ENCODE data around the gene TIAL1. TPM values are rescaled to one million over a fixed set of nuclear protein-coding genes. Genes with fewer than 3 reads are reported as not detected.

The TIAL1 gene
- total and polyA plus RNA-seq, 5 donors from 2014 or later = 9.2 to 205 (median 12.4) TPM

DNA sequence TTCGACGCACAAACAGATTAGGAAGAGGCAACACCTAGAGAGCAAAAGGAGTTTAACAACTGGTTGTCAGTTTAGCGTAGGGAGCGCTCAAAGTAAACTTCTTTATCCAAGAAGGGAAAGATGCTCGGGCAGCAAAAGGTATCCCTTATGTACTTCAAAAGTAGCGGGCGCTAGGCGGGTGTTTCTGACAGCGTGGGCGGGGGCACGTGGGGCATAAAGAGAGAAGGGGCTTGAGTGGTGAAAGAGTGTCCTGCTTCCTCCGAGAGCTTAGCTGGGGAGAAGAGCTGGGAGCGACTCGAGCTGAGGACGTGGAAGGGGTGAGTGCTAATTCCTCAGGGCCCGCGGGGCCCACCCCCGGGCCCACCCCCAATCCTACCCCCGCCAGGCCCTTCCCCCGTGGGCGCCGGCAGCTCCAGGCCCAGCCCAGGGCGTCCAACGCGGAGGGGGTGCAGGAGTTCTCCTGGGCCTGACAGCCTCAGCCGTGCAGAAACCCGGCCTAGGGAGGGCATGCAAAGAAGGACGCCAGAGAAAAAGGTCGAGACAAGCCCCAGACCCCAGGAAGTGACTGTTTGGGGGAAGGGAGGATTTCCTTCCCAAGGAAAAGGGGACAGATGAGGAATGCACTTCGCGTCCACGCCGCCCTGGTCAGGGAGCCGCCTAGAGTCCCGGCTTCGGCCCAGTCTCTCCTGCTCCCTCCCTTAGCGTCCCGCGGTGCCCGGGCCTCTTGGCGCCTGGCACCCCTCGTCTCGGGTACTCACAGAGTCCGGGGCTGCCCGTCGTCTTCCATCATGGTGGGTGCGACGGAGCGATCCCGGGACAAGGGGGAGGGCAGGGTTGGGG lies 868 bp downstream of the TIAL1 start:
- H3K27ac Mint-ChIP-seq = peak overlapping the region; percentile 92 to 100 (median 96)

DNA sequence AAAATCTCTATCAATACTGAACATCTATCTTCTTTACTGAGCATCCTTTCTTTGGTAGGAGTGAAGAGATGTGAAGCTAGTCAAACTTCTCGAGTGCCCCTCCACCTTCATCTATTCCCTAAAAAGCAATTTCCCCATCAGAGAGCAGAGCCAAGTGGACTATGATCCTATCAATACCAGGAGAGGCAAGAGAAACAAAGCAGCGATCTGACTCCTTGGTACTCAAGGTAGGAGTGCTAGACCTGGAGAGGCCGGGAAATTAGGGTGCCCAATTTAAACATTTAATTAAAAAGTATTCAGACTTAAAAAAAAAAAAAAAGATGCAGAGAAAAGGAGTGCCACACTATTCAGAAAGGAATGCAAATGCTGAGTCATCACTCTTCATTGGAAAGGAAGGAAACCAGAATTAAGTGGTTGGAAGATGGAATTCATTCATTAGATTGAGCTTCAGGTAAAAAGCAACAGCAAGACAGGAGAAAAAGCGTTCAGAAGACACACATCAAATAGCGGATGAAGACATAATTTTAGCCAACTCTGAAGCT lies 1.6 kb downstream of the TIAL1 start:
- Mint-ChIP-seq H3K27me3 (peaks cover 6% of the 10 kb centered on the region), H3K9me3 (no peaks in the 10 kb centered on the region), H3K27ac (peak overlapping the region; percentile 87 to 96 (median 92)), H3K4me3 (peak overlapping the region; percentile 97 to 100 (median 100)), H3K36me3 (peaks cover 9% of the 10 kb centered on the region), H3K4me1 (peaks cover 43 to 70% (median 60%) of the 10 kb centered on the region in 4 donors)
- DNase-seq (no peak), ATAC-seq (ENCODE audit: low read depth in 2 of 2) (no peak)
- H3K27me3 ChIP-seq (ENCODE audit: control insufficient read depth, insufficient read depth, low read length) = no peaks in the 10 kb centered on the region
- H3K4me3 ChIP-seq (ENCODE audit: low read depth, low read length) = peak overlapping the region; percentile 93
- no peaks in the 10 kb centered on the region for H3K9me3 ChIP-seq (ENCODE audit: control insufficient read depth in 2 of 2, low read length in 2 of 2)
- H3K36me3 ChIP-seq (ENCODE audit: control insufficient read depth, insufficient read depth, low read length) = peaks cover 4% of the 10 kb centered on the region
- H3K4me1 ChIP-seq (ENCODE audit: control insufficient read depth, insufficient read depth, low read length, poor library complexity, severe bottlenecking) = peaks cover 40% of the 10 kb centered on the region
- peak overlapping the region; percentile 97 for H3K27ac ChIP-seq (ENCODE audit: insufficient read depth, low read length, poor library complexity, severe bottlenecking)

More for the DNA sequence above, 868 bp downstream of the TIAL1 start:
- DNase-seq (peak; percentile 44 to 58 (median 48)), ATAC-seq (ENCODE audit: low read depth in 2 of 2) (peak; percentile 1 to 2)
- H3K4me1 Mint-ChIP-seq = peaks cover 43 to 68% (median 59%) of the 10 kb centered on the region in 4 donors
- H3K9me3 Mint-ChIP-seq = no peaks in the 10 kb centered on the region
- no peaks in the 10 kb centered on the region for H3K27me3 ChIP-seq (ENCODE audit: control insufficient read depth, insufficient read depth, low read length)
- H3K4me1 ChIP-seq (ENCODE audit: control insufficient read depth, insufficient read depth, low read length, poor library complexity, severe bottlenecking) = peaks cover 40% of the 10 kb centered on the region
- peaks cover 6% of the 10 kb centered on the region for H3K27me3 Mint-ChIP-seq
- H3K4me3 ChIP-seq (ENCODE audit: low read depth, low read length) = peak overlapping the region; percentile 93
- H3K36me3 ChIP-seq (ENCODE audit: control insufficient read depth, insufficient read depth, low read length) = peaks cover 4% of the 10 kb centered on the region
- peak overlapping the region; percentile 97 to 100 (median 100) for H3K4me3 Mint-ChIP-seq
- no peaks in the 10 kb centered on the region for H3K9me3 ChIP-seq (ENCODE audit: control insufficient read depth in 2 of 2, low read length in 2 of 2)
- peak overlapping the region; percentile 97 for H3K27ac ChIP-seq (ENCODE audit: insufficient read depth, low read length, poor library complexity, severe bottlenecking)
- peaks cover 9% of the 10 kb centered on the region for H3K36me3 Mint-ChIP-seq

DNA sequence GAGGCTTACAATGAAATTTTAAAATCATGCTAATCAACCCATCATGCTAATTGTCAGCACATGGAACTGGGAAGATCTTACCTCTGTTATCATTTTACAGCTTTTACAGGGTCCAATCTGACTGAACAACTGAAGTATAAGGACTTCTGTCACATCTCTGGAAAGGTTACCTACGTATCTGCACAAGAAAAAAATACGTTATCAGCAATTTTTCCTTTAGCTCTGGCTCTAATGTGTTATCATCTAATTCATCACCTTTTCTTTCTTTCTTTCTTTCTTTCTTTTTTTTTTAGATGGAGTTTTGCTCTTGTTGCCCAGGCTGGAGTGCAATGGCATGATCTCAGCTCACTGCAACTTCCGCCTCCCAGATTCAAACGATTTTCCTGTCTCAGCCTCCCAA lies 8.7 kb downstream of the TIAL1 start:
- ATAC-seq (ENCODE audit: low read depth in 2 of 2) = no peak
- no peaks in the 10 kb centered on the region for H3K9me3 Mint-ChIP-seq
- DNase-seq = no peak
- no peak overlapping the region for H3K4me3 Mint-ChIP-seq
- Histone ChIP-seq H3K36me3 (ENCODE audit: control insufficient read depth, insufficient read depth, low read length) (peaks cover 42% of the 10 kb centered on the region), H3K27ac (ENCODE audit: insufficient read depth, low read length, poor library complexity, severe bottlenecking) (no peak overlapping the region), H3K9me3 (ENCODE audit: control insufficient read depth in 2 of 2, low read length in 2 of 2) (no peaks in the 10 kb centered on the region), H3K27me3 (ENCODE audit: control insufficient read depth, insufficient read depth, low read length) (no peaks in the 10 kb centered on the region), H3K4me1 (ENCODE audit: control insufficient read depth, insufficient read depth, low read length, poor library complexity, severe bottlenecking) (peaks cover 10% of the 10 kb centered on the region), H3K4me3 (ENCODE audit: low read depth, low read length) (no peak overlapping the region)
- peaks cover 18 to 56% (median 34%) of the 10 kb centered on the region in 4 donors for H3K4me1 Mint-ChIP-seq
- H3K27me3 Mint-ChIP-seq = no peaks in the 10 kb centered on the region
- H3K36me3 Mint-ChIP-seq = no peaks in the 10 kb centered on the region
- no peak overlapping the region for H3K27ac Mint-ChIP-seq

DNA sequence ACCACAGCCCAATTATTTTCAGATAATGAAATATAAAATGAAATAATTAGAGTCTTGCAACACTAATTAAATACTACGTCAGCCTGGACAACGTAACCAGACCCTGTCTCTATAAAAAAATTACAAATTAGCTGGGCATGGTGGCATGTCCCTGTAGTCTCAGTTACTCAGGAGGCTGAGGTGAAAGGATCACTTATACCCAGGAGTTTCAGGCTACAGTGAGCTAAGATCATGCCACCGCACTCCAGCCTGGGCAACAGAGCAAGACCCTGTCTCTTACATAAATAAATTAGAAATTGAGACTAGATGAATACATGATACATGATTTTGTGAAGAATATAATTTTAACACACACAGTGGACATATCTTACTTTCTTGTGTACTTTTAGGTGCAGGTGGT lies 18.4 kb downstream of the TIAL1 start:
- H3K27me3 ChIP-seq (ENCODE audit: control insufficient read depth, insufficient read depth, low read length) = no peaks in the 10 kb centered on the region
- no peaks in the 10 kb centered on the region for H3K9me3 Mint-ChIP-seq
- no peak for ATAC-seq (ENCODE audit: low read depth in 2 of 2)
- peaks cover 15% of the 10 kb centered on the region for H3K4me1 ChIP-seq (ENCODE audit: control insufficient read depth, insufficient read depth, low read length, poor library complexity, severe bottlenecking)
- H3K9me3 ChIP-seq (ENCODE audit: control insufficient read depth in 2 of 2, low read length in 2 of 2) = no peaks in the 10 kb centered on the region
- no peak overlapping the region for H3K27ac ChIP-seq (ENCODE audit: insufficient read depth, low read length, poor library complexity, severe bottlenecking)
- no peak for DNase-seq
- H3K27me3 Mint-ChIP-seq = no peaks in the 10 kb centered on the region
- no peak overlapping the region for H3K4me3 Mint-ChIP-seq
- peaks cover 80% of the 10 kb centered on the region for H3K36me3 ChIP-seq (ENCODE audit: control insufficient read depth, insufficient read depth, low read length)
- H3K27ac Mint-ChIP-seq = no peak overlapping the region
- H3K4me1 Mint-ChIP-seq = peaks cover 22 to 34% (median 31%) of the 10 kb centered on the region in 4 donors
- H3K36me3 Mint-ChIP-seq = peaks cover 37% of the 10 kb centered on the region
- no peak overlapping the region for H3K4me3 ChIP-seq (ENCODE audit: low read depth, low read length)

DNA sequence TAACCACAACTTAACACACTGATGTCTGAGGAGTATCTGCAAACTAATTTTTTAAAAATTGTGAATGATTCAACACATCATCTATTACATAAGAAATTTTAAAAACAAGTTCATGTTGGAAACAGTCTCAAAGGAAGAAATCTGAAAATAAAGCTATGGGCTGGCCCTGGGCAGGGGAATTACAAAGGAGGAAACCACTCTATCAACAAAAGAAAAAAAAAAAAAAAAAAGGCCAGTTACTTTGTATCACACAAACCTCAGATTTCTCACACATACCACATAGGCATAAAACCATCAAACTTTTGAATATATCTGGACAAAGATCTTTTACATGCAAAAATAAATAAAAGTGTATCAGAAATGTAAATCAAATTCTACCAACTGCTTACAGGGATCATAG lies 20.8 kb downstream of the TIAL1 start:
- H3K27ac Mint-ChIP-seq = peak overlapping the region in 2 of 3 donors; percentile 80 to 91
- H3K27ac ChIP-seq (ENCODE audit: insufficient read depth, low read length, poor library complexity, severe bottlenecking) = peak overlapping the region; percentile 57
- H3K4me3 Mint-ChIP-seq = peak overlapping the region in 1 of 4 donors; percentile 33

DNA sequence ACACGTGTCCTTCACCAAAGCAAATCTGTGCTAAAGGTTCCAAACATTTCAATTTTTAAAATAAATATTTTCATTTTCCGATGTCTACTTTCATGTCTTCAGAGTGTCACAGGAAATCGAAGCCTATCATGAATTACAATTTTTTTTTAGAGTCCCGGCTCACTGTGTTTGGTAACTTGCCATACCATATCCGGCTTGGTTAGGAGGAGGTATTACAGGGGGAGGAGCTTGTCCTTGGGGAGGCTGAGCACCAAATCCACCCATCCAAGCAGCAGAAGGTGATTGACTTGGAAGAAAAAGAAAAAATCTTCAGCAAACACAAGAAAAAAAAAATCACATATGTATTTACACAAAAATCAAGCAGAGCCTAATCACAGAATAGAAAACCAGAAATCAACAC lies 21.3 kb downstream of the TIAL1 start:
- H3K27me3 Mint-ChIP-seq = no peaks in the 10 kb centered on the region
- Histone ChIP-seq H3K9me3 (ENCODE audit: control insufficient read depth in 2 of 2, low read length in 2 of 2) (no peaks in the 10 kb centered on the region), H3K4me3 (ENCODE audit: low read depth, low read length) (peak overlapping the region; percentile 29), H3K27ac (ENCODE audit: insufficient read depth, low read length, poor library complexity, severe bottlenecking) (peak overlapping the region; percentile 57), H3K36me3 (ENCODE audit: control insufficient read depth, insufficient read depth, low read length) (peaks cover 65% of the 10 kb centered on the region), H3K27me3 (ENCODE audit: control insufficient read depth, insufficient read depth, low read length) (no peaks in the 10 kb centered on the region), H3K4me1 (ENCODE audit: control insufficient read depth, insufficient read depth, low read length, poor library complexity, severe bottlenecking) (peaks cover 8% of the 10 kb centered on the region)
- H3K4me3 Mint-ChIP-seq = peak overlapping the region in 3 of 4 donors; percentile 22 to 66 (median 33)
- peak overlapping the region in 2 of 3 donors; percentile 80 to 91 for H3K27ac Mint-ChIP-seq
- H3K4me1 Mint-ChIP-seq = peaks cover 15 to 25% (median 18%) of the 10 kb centered on the region in 4 donors
- H3K9me3 Mint-ChIP-seq = no peaks in the 10 kb centered on the region
- DNase-seq = peak in 2 of 3 donors; percentile 59 to 71
- peaks cover 37% of the 10 kb centered on the region for H3K36me3 Mint-ChIP-seq
- peak; percentile 78 to 81 for ATAC-seq (ENCODE audit: low read depth in 2 of 2)

More for the DNA sequence above, 20.8 kb downstream of the TIAL1 start:
- Mint-ChIP-seq H3K4me1 (peaks cover 15 to 25% (median 18%) of the 10 kb centered on the region in 4 donors), H3K27me3 (no peaks in the 10 kb centered on the region), H3K9me3 (no peaks in the 10 kb centered on the region), H3K36me3 (peaks cover 37% of the 10 kb centered on the region)
- Histone ChIP-seq H3K4me3 (ENCODE audit: low read depth, low read length) (peak overlapping the region; percentile 29), H3K4me1 (ENCODE audit: control insufficient read depth, insufficient read depth, low read length, poor library complexity, severe bottlenecking) (peaks cover 8% of the 10 kb centered on the region), H3K27me3 (ENCODE audit: control insufficient read depth, insufficient read depth, low read length) (no peaks in the 10 kb centered on the region), H3K36me3 (ENCODE audit: control insufficient read depth, insufficient read depth, low read length) (peaks cover 69% of the 10 kb centered on the region), H3K9me3 (ENCODE audit: control insufficient read depth in 2 of 2, low read length in 2 of 2) (no peaks in the 10 kb centered on the region)
- ATAC-seq (ENCODE audit: low read depth in 2 of 2) = no peak
- DNase-seq = no peak

DNA sequence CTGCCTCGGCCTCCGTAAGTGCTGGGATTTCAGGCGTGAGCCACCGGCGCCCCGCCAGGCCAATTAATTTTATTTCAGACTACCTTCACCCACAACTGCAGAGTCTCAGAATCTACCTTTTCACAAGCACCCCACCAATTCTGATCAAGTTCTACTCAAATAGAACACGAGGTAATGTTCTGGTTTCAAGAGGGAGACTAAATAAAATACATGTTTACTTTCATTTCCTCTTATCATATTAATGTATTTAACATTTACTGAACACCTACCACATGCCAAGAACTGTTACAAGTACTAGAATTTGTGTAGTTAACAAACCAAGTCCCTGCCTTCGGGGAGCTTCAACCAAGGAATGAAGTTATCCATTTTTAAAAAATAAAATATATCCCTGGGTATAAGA lies 28.8 kb downstream of the TIAL1 start:
- Mint-ChIP-seq H3K27ac (no peak overlapping the region), H3K4me3 (no peak overlapping the region), H3K36me3 (peaks cover 4% of the 10 kb centered on the region), H3K4me1 (peaks cover 0 to 4% (median 1%) of the 10 kb centered on the region in 4 donors), H3K27me3 (no peaks in the 10 kb centered on the region), H3K9me3 (no peaks in the 10 kb centered on the region)
- no peaks in the 10 kb centered on the region for H3K9me3 ChIP-seq (ENCODE audit: control insufficient read depth in 2 of 2, low read length in 2 of 2)
- no peak overlapping the region for H3K27ac ChIP-seq (ENCODE audit: insufficient read depth, low read length, poor library complexity, severe bottlenecking)
- no peak for ATAC-seq (ENCODE audit: low read depth in 2 of 2)
- peaks cover 8% of the 10 kb centered on the region for H3K36me3 ChIP-seq (ENCODE audit: control insufficient read depth, insufficient read depth, low read length)
- H3K4me3 ChIP-seq (ENCODE audit: low read depth, low read length) = no peak overlapping the region
- no peak for DNase-seq
- H3K4me1 ChIP-seq (ENCODE audit: control insufficient read depth, insufficient read depth, low read length, poor library complexity, severe bottlenecking) = no peaks in the 10 kb centered on the region
- no peaks in the 10 kb centered on the region for H3K27me3 ChIP-seq (ENCODE audit: control insufficient read depth, insufficient read depth, low read length)

Data from CD4-positive, CD25-positive, alpha-beta regulatory T cell (primary cell).